Stimulated activated memory B cell treated with anti-CD40 and anti-IgM and Interleukin-4, amounts not matched to agents 10 μg/mL and 1 μg/mL and 100 μg/mL, for 72 hours (primary cell): ENCODE results near the gene RGS16.

Source experiments
- ATAC-seq: fragments of 150-1000 bp; cut with Tn5 transposase; 2 replicates; pipeline ENCODE4 v1.10.0; 2021
- H3K27ac Mint-ChIP-seq: one replicate; pipeline ENCODE4 v1.8.0; 2022; ENCODE audit warnings: mild to moderate bottlenecking, mixed read lengths
- H3K27me3 Mint-ChIP-seq: one replicate; pipeline ENCODE4 v1.8.0; 2022; ENCODE audit warnings: mixed read lengths
- H3K36me3 Mint-ChIP-seq: one replicate; pipeline ENCODE4 v1.8.0; 2022; ENCODE audit warnings: mixed read lengths
- H3K4me1 Mint-ChIP-seq: one replicate; pipeline ENCODE4 v1.8.0; 2022; ENCODE audit warnings: mixed read lengths
- H3K4me3 Mint-ChIP-seq: one replicate; pipeline ENCODE4 v1.8.0; 2022; ENCODE audit warnings: mild to moderate bottlenecking, moderate library complexity, mixed read lengths
- H3K9me3 Mint-ChIP-seq: one replicate; pipeline ENCODE4 v1.8.0; 2022; ENCODE audit warnings: mixed read lengths

Gene RGS16

DNA sequence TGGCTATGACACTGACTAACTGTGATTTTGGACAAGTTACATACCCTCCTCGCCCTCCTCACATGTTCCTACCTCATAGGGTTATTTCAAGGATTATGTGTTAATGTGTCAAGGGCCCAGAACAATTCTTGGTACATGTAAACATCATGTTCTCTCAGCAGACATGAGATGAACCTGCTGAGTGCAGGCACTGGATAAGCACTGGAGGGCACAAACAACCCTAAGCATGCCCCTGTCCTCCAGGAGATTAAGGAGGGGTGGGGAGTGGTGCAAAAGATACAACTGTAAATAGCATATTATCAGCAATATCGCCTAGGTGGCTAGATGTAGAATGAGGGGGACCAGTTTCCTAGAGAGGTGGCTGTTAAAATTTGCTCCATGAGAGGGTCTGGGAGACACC, 17.7 kb upstream of the RGS16 start:
- H3K36me3 Mint-ChIP-seq: peaks cover 6% of the 10 kb centered on the region
- H3K27me3 Mint-ChIP-seq: no peaks in the 10 kb centered on the region
- H3K9me3 Mint-ChIP-seq: peaks cover 8% of the 10 kb centered on the region
- peaks cover 52% of the 10 kb centered on the region for H3K4me1 Mint-ChIP-seq
- H3K4me3 Mint-ChIP-seq: no peak overlapping the region
- H3K27ac Mint-ChIP-seq: no peak overlapping the region
- no peak for ATAC-seq

DNA sequence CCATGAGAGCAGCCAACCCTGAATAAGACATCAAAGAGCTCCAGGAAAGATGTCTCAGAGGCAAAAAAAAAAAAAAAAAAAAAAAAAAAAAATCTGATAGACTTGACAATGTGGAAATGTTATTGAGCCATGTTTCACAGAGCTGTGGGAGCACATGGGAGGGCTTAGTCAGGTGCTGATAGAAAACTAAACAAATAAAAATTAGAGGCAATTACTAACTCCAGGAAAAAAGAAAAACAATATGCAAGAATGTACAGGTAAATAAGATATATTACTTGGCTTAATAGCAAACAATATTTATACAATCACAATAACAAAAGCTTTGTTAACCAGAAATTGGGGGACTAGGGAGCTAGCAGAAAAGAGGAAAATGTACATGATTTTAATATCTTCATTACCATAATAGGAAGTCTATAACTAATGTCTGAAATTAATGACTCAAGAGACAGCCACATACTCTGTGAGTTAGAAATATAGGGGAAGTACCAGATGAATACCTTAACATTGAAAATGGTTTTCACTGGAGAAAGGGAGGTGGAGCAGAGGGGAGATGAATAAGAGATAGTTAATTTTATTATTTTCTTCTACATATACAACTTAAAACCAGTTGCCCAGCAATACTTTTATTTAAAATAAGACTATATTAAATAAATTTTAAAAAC, 16.9 kb upstream of the RGS16 start:
- Mint-ChIP-seq H3K9me3 (peaks cover 8% of the 10 kb centered on the region), H3K4me1 (peaks cover 60% of the 10 kb centered on the region), H3K36me3 (peaks cover 6% of the 10 kb centered on the region), H3K27ac (no peak overlapping the region), H3K27me3 (no peaks in the 10 kb centered on the region), H3K4me3 (no peak overlapping the region)
- no peak for ATAC-seq

DNA sequence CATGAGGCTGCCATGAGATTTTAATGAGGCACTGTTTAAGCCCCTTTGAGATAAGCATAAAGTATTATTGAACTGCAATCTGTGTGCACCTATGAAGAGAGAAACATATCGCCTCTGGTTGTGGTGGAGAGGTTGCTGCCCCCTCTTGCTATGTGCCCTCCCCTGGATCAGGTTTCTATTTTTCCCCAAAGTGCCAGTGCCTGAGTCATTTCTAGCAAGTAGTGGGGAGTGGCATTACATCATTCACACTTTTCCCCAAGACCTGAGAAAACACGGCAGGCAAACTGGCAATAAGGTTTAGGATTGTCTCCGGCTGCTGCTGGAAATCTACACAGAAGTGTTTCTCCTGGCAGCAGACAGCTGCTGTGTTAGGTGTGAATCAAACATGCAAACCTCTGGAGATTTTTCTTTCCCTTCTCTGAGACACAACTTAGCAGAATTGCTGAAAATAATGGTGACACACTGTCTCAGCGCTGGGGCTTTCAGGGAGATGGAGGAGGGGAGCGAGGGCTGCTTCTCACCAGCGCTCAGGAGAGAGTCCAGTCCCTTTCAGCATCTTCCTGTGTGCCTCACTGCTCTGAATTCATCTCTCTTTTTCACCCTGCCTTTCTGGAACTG, 13.7 kb upstream of the RGS16 start:
- Mint-ChIP-seq H3K27me3 (no peaks in the 10 kb centered on the region), H3K4me3 (no peak overlapping the region), H3K4me1 (peaks cover 61% of the 10 kb centered on the region), H3K9me3 (peaks cover 8% of the 10 kb centered on the region), H3K36me3 (peaks cover 6% of the 10 kb centered on the region), H3K27ac (no peak overlapping the region)
- no peak for ATAC-seq

DNA sequence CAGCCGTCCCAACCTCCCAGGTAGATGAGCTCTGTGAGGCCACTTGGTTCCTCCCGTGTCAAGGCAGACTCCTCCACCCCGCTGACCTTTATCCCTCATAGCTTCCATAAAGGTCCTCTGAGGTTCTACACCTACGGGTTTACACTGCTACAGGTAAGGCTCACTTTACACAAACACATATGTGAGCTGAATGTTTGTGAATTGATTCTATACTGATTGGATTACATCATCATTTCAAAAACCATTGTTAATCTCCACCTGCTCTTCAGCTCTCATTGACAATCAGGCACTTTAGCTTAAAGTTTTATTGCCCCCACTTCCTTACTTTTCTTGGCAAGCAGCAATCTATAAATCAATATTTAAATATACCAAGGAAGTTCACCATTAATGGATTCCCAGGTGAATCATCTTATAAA, 12.8 kb upstream of the RGS16 start:
- peak overlapping the region; percentile 92 for H3K27ac Mint-ChIP-seq
- no peak for ATAC-seq

DNA sequence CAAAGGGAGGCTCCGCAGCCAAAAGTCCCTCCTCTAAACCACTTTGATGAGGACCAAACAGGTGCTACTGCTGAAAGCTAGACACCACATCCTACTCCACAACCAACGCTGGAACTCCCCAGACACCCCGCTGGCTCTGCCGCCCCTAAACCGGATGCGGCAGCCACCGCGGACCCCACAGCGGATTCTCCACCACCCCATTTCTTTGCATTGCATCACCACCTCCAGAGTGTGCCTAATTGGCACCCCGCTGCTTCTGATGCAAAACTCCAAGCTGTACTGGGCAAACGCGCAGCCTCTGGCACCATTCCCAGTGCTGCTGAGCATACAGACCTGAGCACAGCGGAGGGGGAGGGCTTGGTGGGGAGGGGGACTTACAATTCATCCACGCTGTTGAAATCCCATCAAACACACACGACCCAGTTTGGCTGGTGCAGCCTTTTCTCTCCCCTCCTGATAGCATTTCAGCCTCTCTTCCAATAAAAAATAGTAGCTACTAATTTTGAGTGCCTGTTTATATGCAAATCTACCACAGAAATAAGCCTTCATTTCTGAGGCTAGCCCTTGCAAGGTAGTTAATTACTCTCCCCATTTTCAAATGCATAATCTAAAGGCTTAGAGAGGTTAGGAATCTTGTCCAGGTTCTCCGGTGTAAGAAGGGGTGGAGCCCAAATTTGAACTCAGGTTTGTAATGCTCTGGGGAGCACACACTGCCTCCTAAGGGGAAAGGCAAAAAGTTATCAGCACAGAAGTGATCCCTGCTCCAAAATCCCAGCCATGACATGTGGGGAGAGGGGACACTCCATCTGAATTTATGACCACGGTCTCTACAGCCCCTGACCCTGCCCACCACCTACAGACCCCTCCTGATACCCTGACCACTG, 12.2 kb upstream of the RGS16 start:
- peak; percentile 88 for ATAC-seq

More for the DNA sequence above, 12.8 kb upstream of the RGS16 start:
- Mint-ChIP-seq H3K4me3 (no peak overlapping the region), H3K27me3 (no peaks in the 10 kb centered on the region), H3K36me3 (peaks cover 6% of the 10 kb centered on the region), H3K4me1 (peaks cover 56% of the 10 kb centered on the region), H3K9me3 (peaks cover 8% of the 10 kb centered on the region)

GRCh38 chr1:182615468-182616129, 11.4 kb upstream of the RGS16 start:
- Mint-ChIP-seq H3K4me1 (peaks cover 50% of the 10 kb centered on the region), H3K27ac (peak overlapping the region; percentile 92), H3K27me3 (peaks cover 9% of the 10 kb centered on the region), H3K36me3 (peaks cover 2% of the 10 kb centered on the region), H3K4me3 (peak overlapping the region; percentile 81), H3K9me3 (peaks cover 5% of the 10 kb centered on the region)
- peak; percentile 60 for ATAC-seq

More for the DNA sequence above, 12.2 kb upstream of the RGS16 start:
- H3K27me3 Mint-ChIP-seq: peaks cover 3% of the 10 kb centered on the region
- H3K36me3 Mint-ChIP-seq: peaks cover 6% of the 10 kb centered on the region
- peaks cover 8% of the 10 kb centered on the region for H3K9me3 Mint-ChIP-seq
- H3K4me1 Mint-ChIP-seq: peaks cover 56% of the 10 kb centered on the region
- H3K4me3 Mint-ChIP-seq: peak overlapping the region; percentile 81
- peak overlapping the region; percentile 92 for H3K27ac Mint-ChIP-seq

- Mint-ChIP-seq H3K9me3 (peaks cover 4% of the 10 kb centered on the region), H3K27ac (peak overlapping the region; percentile 92), H3K4me3 (peak overlapping the region; percentile 81), H3K27me3 (peaks cover 9% of the 10 kb centered on the region), H3K36me3 (no peaks in the 10 kb centered on the region), H3K4me1 (peaks cover 47% of the 10 kb centered on the region)
- ATAC-seq: peak; percentile 74
Observed at GRCh38 chr1:182614796-182615454, 10.7 kb upstream of the RGS16 start.

GRCh38 chr1:182611787-182612186, 7.6 kb upstream of the RGS16 start:
- Mint-ChIP-seq H3K27ac (no peak overlapping the region), H3K4me3 (no peak overlapping the region), H3K9me3 (no peaks in the 10 kb centered on the region), H3K36me3 (no peaks in the 10 kb centered on the region), H3K27me3 (peaks cover 9% of the 10 kb centered on the region), H3K4me1 (peaks cover 33% of the 10 kb centered on the region)
- ATAC-seq: no peak

DNA sequence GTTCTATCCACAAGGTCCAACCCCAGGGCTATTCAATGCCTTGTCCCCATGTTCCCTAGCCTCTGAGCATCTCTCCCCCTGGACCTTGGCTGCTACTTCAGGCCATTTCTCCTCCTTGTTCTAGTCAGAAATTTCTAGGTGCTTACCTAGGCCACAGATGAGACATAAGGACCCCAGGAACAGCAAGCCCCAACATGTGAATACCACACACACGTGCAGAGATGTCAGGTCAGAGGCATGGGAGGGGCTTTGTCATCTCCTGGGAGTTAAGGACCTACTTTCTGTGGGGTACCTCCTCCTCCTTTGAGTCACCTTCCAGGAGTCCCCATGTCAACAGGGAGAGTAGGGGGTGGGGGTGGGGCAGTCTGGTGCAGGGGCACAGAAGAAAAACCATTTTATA, 7.1 kb upstream of the RGS16 start:
- no peak overlapping the region for H3K27ac Mint-ChIP-seq
- no peaks in the 10 kb centered on the region for H3K9me3 Mint-ChIP-seq
- H3K4me1 Mint-ChIP-seq: peaks cover 28% of the 10 kb centered on the region
- peaks cover 9% of the 10 kb centered on the region for H3K27me3 Mint-ChIP-seq
- ATAC-seq: no peak
- no peaks in the 10 kb centered on the region for H3K36me3 Mint-ChIP-seq
- no peak overlapping the region for H3K4me3 Mint-ChIP-seq

GRCh38 chr1:182610606-182611194, 6.5 kb upstream of the RGS16 start:
- no peaks in the 10 kb centered on the region for H3K9me3 Mint-ChIP-seq
- H3K4me3 Mint-ChIP-seq: no peak overlapping the region
- H3K27ac Mint-ChIP-seq: no peak overlapping the region
- peaks cover 22% of the 10 kb centered on the region for H3K4me1 Mint-ChIP-seq
- ATAC-seq: no peak
- H3K27me3 Mint-ChIP-seq: peaks cover 9% of the 10 kb centered on the region
- no peaks in the 10 kb centered on the region for H3K36me3 Mint-ChIP-seq

DNA sequence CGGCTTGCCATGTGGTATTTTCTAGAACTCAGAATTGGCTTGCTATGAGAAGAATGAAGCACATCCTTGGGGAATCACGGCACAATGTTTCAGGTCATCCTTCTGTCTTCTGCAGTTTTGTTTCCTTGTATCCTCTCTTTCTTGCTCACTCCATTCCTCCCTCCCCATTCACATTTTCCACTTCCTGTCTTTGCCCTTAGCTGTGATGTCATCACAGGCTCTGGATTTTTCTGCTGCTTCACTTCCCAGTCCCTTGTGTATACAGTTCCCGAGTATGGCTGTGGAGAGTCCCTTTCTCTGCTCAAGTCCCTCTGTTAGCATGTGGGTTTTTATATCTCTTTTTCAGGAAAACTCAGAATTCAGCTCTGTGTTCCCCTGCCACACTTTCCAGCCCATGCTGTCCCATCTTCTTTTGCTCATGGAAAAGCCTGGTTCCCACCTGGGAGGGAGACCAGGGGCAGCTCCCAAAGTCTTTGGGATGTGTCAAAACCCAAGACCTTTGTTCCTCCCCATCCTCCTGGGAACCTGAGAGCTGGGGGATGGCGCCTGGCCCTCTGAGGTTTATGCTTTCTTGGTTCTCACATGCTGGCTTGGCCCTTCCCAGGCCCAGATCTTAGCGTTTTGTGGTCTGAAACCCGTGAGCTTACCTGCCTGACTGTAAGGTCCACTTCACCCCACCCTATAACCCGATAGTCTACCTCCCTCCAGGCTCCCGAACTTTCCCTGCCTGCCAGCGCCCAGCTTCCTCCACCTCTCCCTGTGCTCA, 4.8 kb upstream of the RGS16 start:
- no peak overlapping the region for H3K27ac Mint-ChIP-seq

DNA sequence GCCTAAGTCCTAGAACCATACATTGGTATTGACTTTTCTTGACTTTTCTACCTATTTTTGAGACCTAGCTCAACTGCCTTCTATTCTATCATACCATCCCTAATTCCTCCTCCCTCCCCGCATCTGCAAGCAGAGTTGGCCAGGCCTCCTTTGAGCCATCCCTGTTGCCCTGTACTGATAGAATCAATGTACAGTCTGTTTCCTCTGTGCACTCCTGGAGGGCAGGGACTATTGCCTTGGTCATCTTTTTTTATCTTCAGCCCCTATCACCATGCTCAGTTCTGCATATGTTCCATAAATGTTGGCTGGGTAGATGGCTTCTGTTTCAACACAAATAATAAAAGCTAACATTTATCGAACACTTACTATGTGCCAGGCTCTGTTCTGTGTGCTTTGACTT, 4.0 kb upstream of the RGS16 start:
- H3K27ac Mint-ChIP-seq: no peak overlapping the region
- peaks cover 11% of the 10 kb centered on the region for H3K4me1 Mint-ChIP-seq
- peaks cover 9% of the 10 kb centered on the region for H3K27me3 Mint-ChIP-seq
- no peak for ATAC-seq
- H3K9me3 Mint-ChIP-seq: no peaks in the 10 kb centered on the region
- no peak overlapping the region for H3K4me3 Mint-ChIP-seq
- H3K36me3 Mint-ChIP-seq: peaks cover under 1% of the 10 kb centered on the region

More for the DNA sequence above, 4.8 kb upstream of the RGS16 start:
- no peaks in the 10 kb centered on the region for H3K36me3 Mint-ChIP-seq
- H3K4me1 Mint-ChIP-seq: peaks cover 11% of the 10 kb centered on the region
- no peak for ATAC-seq
- H3K9me3 Mint-ChIP-seq: no peaks in the 10 kb centered on the region
- peaks cover 9% of the 10 kb centered on the region for H3K27me3 Mint-ChIP-seq
- H3K4me3 Mint-ChIP-seq: no peak overlapping the region

GRCh38 chr1:182607566-182607965, 3.4 kb upstream of the RGS16 start:
- H3K27me3 Mint-ChIP-seq: peaks cover 9% of the 10 kb centered on the region
- H3K9me3 Mint-ChIP-seq: no peaks in the 10 kb centered on the region
- H3K36me3 Mint-ChIP-seq: peaks cover 5% of the 10 kb centered on the region
- ATAC-seq: no peak
- H3K4me3 Mint-ChIP-seq: no peak overlapping the region
- peaks cover 11% of the 10 kb centered on the region for H3K4me1 Mint-ChIP-seq
- no peak overlapping the region for H3K27ac Mint-ChIP-seq
